Pancreas (tissue), 10 donors: ENCODE results near the gene SMIM41. TPM values are rescaled to one million over a fixed set of nuclear protein-coding genes. Genes with fewer than 3 reads are reported as not detected.

Experiments used
- ATAC-seq, 4 donors: fragments of 200-7000 bp; cut with Tn5 transposase; one replicate each; pipeline versions ENCODE4 v1.8.0 to v1.9.1; 2020; ENCODE audit warnings: mild to moderate bottlenecking in 4 of 4, moderate library complexity in 4 of 4
- DNase-seq, 6 donors: peaks; one replicate each; pipeline ENCODE4 v3.0.0-alpha.2; 2020
- FAIRE-seq: peaks from 2 replicates; lab custom pipeline; 2012; peaks lifted over from hg19 to GRCh38; lab: Jason Lieb, UNC
- H3K27ac ChIP-seq, 4 donors: fragments of 200-600 bp; sonication (generic); 1 replicate in 3 of 4; 2 replicates in 1 of 4; pipeline versions ENCODE4 v1.5.0 to v1.8.0; 2020
- H3K27me3 ChIP-seq, 4 donors: fragments of 200-600 bp; one replicate each; pipeline ENCODE4 v1.8.0; 2021
- H3K36me3 ChIP-seq, 3 donors: fragments of 200-600 bp; sonication (generic) in 1 of 3; one replicate each; pipeline versions ENCODE4 v1.5.0 to v1.8.0; 2020 to 2021
- H3K4me1 ChIP-seq, 3 donors: fragments of 200-600 bp; one replicate each; pipeline ENCODE4 v1.8.0; 2021
- H3K4me3 ChIP-seq, 4 donors: fragments of 200-600 bp; sonication (generic) in 2 of 4; one replicate each; pipeline versions ENCODE4 v1.5.0 to v1.8.0; 2020 to 2021
- H3K9me3 ChIP-seq, 4 donors: fragments of 200-600 bp; one replicate each; pipeline ENCODE4 v1.8.0; 2021
- WGBS, 2 donors: extraction: QIAGEN DNeasy Blood & Tissue Kit; methylation state at CpG; one replicate each; pipeline ENCODE4 v1.1.7; 2013; 5-methylcytosine and 5-hydroxymethylcytosine counted together
- intact Hi-C, 3 donors: fragments of 100-400 bp; cut with DNase I; formaldehyde crosslinking; loops; one replicate each; pipeline versions ENCODE4 v1.11.1 to v1.14.2; 2022
- polyA plus RNA-seq, 2 donors: library from polyadenylated mRNA; stranded (reverse); fragments of 200-250 nt; gene quantifications; one replicate each; pipeline ENCODE4 v1.2.3, GENCODE V29; 2013
- total RNA-seq, 6 donors: library from RNA; stranded (reverse); fragmentation: NEBNext Ultra II Directional in 4 of 6; extraction: Animal tissue kit (Norgen Biotek cat#: 25700) in 4 of 6; gene quantifications; one replicate each; pipeline versions ENCODE4 v1.2.1 to v1.2.4, GENCODE V29; 2021 to 2023
- TF ChIP-seq, protein P1 (sequence below), 4 donors: fragments of 200-600 bp; sonication (generic) in 3 of 4; IDR thresholded peaks; one replicate each; pipeline versions ENCODE4 v1.5.0 to v1.8.0; 2021; ENCODE audit warnings: antibody characterized with exemption in 4 of 4
- donor health status: healthy with polysubstance abuse.
- donor health status: DM: no; HTN: no; CAD: no; lungs with moderate emphysema.
- donor health status: DM: no; HTN: no; CAD: no.
- donor health status: control.
- donor health status: control.
- donor health status: Bipolar disorder and iron deficiency.
- donor health status: DM: yes; HTN: yes; CAD: no.
- donor health status: DM: no; HTN: no; CAD: no.
- donor health status: DM: no; HTN: no; CAD: no.
- donor health status: DM: yes; HTN: yes; CAD: no.

Gene SMIM41
- total and polyA plus RNA-seq, 8 donors, result 0.09 to 0.20 (median 0.19) TPM; not detected in 5

DNA sequence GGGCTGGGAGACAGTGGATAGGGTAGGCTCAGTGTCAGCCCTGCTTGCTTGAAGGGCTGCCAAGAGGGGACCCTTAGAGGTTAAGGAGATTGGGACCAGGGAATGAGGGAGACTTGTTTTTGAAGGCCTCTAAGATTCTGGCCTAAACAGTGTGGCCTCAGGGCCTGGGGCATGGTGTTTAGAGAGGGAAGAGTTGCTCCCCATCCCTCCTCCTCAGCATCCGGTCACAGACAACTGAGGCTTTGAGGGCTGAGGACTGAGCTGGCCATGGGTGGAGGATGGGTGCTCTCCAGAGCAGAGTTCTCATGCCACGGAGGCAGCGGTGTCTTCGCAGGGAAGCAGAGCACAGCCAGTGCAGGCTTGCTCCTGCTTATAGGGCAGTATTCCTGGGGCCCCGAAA, 62.9 kb downstream of the SMIM41 start:
- WGBS, 2 donors, result 80 to 86% methylated on average over 5 of the region's 5 CpGs
- intact Hi-C loops, result loop anchor here in 1 of 3 donors (10.0 kb wide), 1 partner anchor 842 kb away; no protein-coding TSS in a partner anchor
- Histone ChIP-seq H3K4me3 (no peak overlapping the region), H3K36me3 (no peaks in the 10 kb centered on the region), H3K9me3 (no peaks in the 10 kb centered on the region), H3K4me1 (peaks cover 0 to under 1% (median 0%) of the 10 kb centered on the region in 3 donors), H3K27ac (no peak overlapping the region), H3K27me3 (no peaks in the 10 kb centered on the region)
- FAIRE-seq (no peak), ATAC-seq (no peak), DNase-seq (no peak)
- TF ChIP-seq, protein P1, sequence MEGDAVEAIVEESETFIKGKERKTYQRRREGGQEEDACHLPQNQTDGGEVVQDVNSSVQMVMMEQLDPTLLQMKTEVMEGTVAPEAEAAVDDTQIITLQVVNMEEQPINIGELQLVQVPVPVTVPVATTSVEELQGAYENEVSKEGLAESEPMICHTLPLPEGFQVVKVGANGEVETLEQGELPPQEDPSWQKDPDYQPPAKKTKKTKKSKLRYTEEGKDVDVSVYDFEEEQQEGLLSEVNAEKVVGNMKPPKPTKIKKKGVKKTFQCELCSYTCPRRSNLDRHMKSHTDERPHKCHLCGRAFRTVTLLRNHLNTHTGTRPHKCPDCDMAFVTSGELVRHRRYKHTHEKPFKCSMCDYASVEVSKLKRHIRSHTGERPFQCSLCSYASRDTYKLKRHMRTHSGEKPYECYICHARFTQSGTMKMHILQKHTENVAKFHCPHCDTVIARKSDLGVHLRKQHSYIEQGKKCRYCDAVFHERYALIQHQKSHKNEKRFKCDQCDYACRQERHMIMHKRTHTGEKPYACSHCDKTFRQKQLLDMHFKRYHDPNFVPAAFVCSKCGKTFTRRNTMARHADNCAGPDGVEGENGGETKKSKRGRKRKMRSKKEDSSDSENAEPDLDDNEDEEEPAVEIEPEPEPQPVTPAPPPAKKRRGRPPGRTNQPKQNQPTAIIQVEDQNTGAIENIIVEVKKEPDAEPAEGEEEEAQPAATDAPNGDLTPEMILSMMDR (IDR thresholded peaks at IDR 0.05), result no peak

DNA sequence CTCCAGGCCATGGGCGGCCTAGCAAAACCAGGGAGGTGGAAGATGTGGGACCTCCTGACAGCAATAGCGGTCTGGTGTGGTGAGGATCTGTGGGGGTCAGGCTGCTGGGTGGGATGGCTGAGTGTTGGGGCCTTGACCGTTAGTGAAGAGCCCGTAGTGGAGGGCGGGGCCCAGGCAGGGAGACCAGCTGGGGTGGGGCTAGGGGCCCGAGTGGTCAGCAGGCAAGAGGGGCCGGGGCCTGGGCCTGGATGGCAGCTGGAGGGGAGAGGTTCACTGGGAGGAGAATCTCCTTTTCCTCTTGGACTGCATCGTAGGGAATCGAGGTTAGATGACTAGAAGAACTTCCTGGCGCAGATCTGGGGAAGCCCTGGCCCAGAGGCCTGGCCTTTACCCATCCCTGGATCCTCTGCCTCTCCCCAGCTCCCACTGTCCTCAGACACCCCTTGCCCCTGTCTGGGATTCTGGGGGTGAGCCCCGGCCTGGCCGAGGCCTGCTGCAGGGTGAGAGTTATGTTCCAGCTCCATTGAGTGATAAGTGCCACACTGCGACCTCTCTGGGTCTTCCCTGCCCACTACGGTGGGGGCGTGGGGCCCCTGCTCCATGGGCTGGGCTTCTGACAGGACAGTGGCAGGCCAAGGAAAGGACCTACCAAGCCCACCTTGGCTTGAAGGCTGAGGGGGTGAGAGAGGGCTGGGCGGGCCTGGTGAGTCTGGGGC, 65.2 kb downstream of the SMIM41 start:
- Histone ChIP-seq H3K4me1 (peaks cover 0 to 6% (median 3%) of the 10 kb centered on the region in 3 donors), H3K27ac (no peak overlapping the region)

DNA sequence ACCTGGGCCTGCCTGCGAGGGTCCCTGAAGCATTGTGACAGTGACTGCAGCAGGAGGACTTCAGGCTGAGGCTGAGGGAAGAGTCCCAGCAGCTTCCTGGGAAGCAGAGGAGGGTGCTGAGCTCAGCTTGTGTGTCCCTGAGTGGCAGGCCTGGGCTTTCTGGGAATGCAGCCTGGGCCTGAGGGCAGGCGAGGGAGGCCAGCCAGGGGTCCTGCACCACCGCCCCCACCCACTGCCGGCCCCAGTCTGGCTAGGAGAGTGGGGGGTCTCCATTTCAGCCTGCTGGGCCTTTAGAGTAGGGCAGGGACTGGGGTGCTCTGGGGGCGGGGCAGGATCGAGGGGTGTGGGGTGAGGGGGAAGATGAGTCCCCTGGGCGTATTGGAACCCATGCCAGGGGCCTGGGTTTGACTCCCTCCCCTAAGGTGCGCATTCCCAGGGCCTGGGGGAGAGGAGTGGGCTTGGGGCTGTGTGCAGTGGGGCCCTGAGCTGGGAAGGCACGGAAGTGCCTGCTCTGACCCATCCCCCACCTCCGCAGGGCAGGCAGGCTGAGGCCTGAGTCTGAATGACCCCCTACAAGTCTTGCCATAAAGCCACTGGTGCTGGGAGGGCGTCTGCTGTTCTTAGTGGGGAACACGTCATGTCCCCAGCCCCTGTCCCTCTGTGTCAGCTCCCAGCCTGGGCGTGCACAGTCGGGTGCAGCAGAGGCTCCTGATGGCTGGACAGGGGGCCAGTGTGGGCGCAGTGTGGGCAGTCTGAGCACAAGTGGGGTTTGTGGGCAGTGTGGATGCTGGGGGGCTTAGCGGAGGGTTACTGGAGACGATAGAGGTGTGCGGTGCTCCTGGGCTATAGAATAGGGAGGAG, 66.0 kb downstream of the SMIM41 start:
- Histone ChIP-seq H3K4me3 (no peak overlapping the region), H3K4me1 (peaks cover 0 to 6% (median 3%) of the 10 kb centered on the region in 3 donors), H3K27me3 (no peaks in the 10 kb centered on the region), H3K36me3 (no peaks in the 10 kb centered on the region), H3K27ac (no peak overlapping the region), H3K9me3 (no peaks in the 10 kb centered on the region)
- intact Hi-C loops, result loop anchor here in 1 of 3 donors (5.0 to 10.0 kb wide), 2 partner anchors 722 to 839 kb away; no protein-coding TSS in a partner anchor
- no peak for DNase-seq
- FAIRE-seq, result no peak
- 82 to 83% methylated on average over 16 to 18 of the region's 18 CpGs for WGBS, 2 donors
- ATAC-seq, result no peak
- TF ChIP-seq, protein P1 (IDR thresholded peaks at IDR 0.05), result no peak

More for the DNA sequence above, 65.2 kb downstream of the SMIM41 start:
- Histone ChIP-seq H3K9me3 (no peaks in the 10 kb centered on the region), H3K36me3 (no peaks in the 10 kb centered on the region), H3K4me3 (no peak overlapping the region), H3K27me3 (no peaks in the 10 kb centered on the region)
- 82 to 87% methylated on average over 14 to 16 of the region's 16 CpGs for WGBS, 2 donors
- intact Hi-C loops, result loop anchor here in 1 of 3 donors (5.0 to 10.0 kb wide), 2 partner anchors 723 to 840 kb away; no protein-coding TSS in a partner anchor
- ATAC-seq (no peak), FAIRE-seq (no peak), DNase-seq (no peak)
- TF ChIP-seq, protein P1 (IDR thresholded peaks at IDR 0.05), result no peak

DNA sequence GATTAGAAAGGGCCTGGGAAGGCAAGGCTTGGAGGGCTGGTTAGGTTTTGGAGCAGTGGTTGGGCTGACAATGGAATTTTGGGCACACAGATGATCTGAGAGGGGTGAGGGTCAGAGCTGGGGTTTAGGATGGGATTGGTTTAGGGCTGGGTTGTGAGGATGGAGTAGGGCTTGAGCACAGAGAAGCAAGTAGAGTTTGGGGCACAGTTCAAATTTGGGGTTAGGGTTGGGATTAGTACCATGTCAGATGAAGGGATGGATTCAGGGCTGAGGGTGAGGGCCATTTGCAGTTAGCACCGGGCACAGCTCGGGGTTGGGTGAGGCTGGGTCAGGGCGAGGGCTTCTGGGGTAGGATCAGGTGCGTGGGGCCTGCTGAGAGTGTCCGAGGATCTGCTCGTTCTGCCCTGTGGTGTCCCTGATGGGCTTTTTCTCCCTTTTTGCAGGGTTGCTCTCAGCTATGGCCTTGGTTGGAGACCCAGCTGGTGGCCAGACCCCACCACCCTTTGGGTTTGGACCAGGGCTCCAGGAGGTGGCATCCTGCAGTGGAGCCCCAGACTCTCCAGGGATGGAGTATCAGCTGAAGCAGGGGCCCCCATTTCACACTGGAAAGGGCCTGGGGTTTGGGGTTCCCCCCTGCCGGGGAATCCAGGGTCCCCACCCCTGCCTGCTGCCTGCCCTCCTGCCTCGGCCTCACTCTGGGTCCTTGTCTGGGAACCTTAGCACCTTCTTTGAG, 66.8 kb downstream of the SMIM41 start:
- WGBS, 2 donors, result 84 to 90% methylated on average over 8 of the region's 8 CpGs
- ATAC-seq (no peak), DNase-seq (no peak), FAIRE-seq (no peak)
- Histone ChIP-seq H3K27me3 (no peaks in the 10 kb centered on the region), H3K36me3 (no peaks in the 10 kb centered on the region), H3K4me1 (peaks cover 0 to 6% (median 3%) of the 10 kb centered on the region in 3 donors), H3K27ac (peak overlapping the region in 3 of 4 donors; percentile 67 to 88 (median 86)), H3K4me3 (no peak overlapping the region), H3K9me3 (no peaks in the 10 kb centered on the region)
- intact Hi-C loops, result loop anchor here in 1 of 3 donors (5.0 to 10.0 kb wide), 2 partner anchors 721 to 839 kb away; no protein-coding TSS in a partner anchor
- TF ChIP-seq, protein P1 (IDR thresholded peaks at IDR 0.05), result no peak
